ENCODE results near the gene EVPLL.
"Not testable (repeated sequence)": the region's sequence is repeated elsewhere in the genome, so short reads cannot be mapped to it uniquely, and the experiment has no call there.

Gene EVPLL

DNA sequence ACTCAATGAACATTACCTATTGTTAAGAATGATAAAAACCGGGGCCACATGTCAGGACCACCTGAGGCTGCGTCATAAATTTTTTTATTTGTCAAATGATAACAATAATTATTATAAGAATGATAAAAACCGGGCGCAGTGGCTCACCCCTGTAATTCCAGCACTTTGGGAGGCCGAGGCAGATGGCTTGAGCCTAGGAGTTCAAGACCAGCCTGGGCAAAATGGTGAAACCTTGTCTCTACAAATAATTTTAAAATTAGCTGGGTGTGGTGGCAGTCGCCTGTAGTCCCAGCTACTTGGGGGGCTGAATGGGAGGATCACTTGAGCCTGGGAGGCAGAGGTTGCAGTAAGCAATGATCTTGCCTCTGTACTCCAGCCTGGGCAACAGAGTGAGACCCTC lies 13.4 kb upstream of the EVPLL start:
- no peak overlapping the region for H3K4me3 ChIP-seq (ENCODE audit: control insufficient read depth, low read depth, low read length)
- TF ChIP-seq, protein P1, sequence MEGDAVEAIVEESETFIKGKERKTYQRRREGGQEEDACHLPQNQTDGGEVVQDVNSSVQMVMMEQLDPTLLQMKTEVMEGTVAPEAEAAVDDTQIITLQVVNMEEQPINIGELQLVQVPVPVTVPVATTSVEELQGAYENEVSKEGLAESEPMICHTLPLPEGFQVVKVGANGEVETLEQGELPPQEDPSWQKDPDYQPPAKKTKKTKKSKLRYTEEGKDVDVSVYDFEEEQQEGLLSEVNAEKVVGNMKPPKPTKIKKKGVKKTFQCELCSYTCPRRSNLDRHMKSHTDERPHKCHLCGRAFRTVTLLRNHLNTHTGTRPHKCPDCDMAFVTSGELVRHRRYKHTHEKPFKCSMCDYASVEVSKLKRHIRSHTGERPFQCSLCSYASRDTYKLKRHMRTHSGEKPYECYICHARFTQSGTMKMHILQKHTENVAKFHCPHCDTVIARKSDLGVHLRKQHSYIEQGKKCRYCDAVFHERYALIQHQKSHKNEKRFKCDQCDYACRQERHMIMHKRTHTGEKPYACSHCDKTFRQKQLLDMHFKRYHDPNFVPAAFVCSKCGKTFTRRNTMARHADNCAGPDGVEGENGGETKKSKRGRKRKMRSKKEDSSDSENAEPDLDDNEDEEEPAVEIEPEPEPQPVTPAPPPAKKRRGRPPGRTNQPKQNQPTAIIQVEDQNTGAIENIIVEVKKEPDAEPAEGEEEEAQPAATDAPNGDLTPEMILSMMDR (IDR thresholded peaks at IDR 0.05; ENCODE audit: control insufficient read depth, insufficient read depth, low read depth, low read length, missing control alignments) = no peak
- DNase-seq (ENCODE audit: low read depth) = no peak

DNA sequence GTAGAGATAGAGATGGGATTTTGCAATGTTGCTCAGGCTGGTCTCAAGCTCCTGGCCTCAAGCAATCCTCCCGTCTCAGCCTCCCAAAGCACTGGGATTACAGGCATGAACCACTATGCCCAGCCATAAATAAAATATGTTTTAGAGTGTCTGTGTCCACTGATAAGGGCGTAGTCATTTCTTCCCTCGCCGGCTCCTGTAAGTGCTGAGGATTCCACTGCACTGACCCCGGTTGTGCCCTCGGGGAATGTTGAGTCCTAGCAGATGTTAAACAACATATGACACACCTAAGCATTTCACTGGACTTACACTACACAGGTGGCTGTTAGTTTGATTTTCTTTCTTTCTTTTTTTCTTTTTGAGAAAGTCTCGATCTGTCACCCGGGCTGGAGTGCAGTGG lies 8.6 kb upstream of the EVPLL start:
- TF ChIP-seq, protein P1 (IDR thresholded peaks at IDR 0.05; ENCODE audit: control insufficient read depth, insufficient read depth, low read depth, low read length, missing control alignments) = no peak
- no peak overlapping the region for H3K4me3 ChIP-seq (ENCODE audit: control insufficient read depth, low read depth, low read length)
- no peak for DNase-seq (ENCODE audit: low read depth)

DNA sequence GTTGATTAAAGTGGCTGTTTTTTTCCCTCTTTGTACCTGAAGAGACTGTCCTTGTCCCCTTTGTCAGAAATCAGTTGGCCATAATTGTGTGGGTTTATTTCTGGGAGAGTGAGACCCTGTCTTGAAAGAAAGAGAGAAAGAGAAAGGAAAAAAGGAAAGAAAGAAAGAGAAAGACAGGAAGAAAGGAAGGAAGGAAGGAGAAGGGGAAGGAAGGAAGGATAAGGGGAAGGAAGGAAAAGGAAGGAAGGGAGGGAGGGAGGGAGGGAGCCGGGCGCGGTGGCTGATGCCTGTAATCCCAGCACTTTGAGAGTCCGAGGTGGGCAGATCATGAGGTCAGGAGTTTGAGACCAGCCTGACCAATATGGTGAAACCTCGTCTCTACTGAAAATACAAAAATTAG lies 6.8 kb upstream of the EVPLL start:
- DNase-seq (ENCODE audit: low read depth) = no peak
- TF ChIP-seq, protein P1 (IDR thresholded peaks at IDR 0.05; ENCODE audit: control insufficient read depth, insufficient read depth, low read depth, low read length, missing control alignments) = no peak
- no peak overlapping the region for H3K4me3 ChIP-seq (ENCODE audit: control insufficient read depth, low read depth, low read length)

DNA sequence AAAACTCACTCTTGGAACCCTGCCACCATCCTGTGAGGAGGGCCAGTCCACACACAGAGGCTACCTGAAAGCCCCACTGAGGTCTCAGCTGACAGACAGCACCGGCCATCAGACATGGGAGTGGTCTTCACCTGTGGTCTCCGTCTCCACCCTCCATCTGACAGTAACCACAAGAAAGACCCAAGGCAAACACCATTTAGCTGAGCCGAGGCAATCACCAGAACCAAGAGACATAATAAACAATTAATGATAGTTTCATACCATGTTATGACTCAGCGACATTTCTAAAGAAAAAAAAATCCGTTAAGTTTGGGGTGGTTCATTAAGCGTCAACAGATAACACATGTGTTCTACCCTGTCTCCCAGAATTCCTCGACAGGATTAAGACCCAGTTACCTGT lies 6.1 kb upstream of the EVPLL start:
- no peak for DNase-seq (ENCODE audit: low read depth)
- no peak overlapping the region for H3K4me3 ChIP-seq (ENCODE audit: control insufficient read depth, low read depth, low read length)
- TF ChIP-seq, protein P1 (IDR thresholded peaks at IDR 0.05; ENCODE audit: control insufficient read depth, insufficient read depth, low read depth, low read length, missing control alignments) = no peak

DNA sequence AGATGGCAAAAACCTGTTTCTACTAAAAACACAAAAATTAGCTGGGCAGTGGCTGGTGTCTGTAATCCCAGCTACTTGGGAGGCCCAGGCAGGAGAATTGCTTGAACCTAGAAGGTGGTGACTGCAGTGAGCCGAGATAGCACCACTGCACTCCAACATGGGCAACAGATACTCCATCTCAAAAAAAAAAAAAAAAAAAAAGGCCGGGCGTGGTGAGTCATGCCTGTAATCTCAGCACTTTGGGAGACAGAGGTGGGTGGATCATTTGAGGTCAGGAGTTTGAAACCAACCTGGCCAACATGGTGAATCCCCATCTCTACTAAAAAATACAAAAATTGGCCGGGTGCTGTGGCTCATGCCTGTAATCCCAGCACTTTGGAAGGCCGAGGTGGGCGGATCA lies 4.4 kb upstream of the EVPLL start:
- not testable (repeated sequence) for DNase-seq (ENCODE audit: low read depth); H3K4me3 ChIP-seq (ENCODE audit: control insufficient read depth, low read depth, low read length)

DNA sequence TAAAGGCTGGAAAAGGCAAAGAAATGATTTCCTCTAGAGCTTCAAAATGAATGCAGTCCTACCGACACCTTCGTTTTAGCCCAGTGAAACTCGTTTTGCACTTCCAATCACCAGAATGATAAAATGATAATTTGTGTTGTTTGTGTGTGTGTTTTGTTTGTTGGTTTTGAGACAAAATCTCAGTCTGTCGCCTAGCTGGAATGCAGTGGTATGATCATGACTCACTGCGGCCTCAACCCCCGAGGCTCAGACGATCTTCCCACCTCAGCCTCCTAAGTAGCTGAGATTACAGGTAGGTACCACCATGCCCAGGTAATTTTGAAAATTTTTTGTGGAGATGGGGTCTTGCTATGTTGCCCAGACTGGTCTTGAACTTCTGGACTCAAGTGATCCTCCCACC lies 3.4 kb upstream of the EVPLL start:
- DNase-seq (ENCODE audit: low read depth) = no peak
- no peak overlapping the region for H3K4me3 ChIP-seq (ENCODE audit: control insufficient read depth, low read depth, low read length)
- TF ChIP-seq, protein P1 (IDR thresholded peaks at IDR 0.05; ENCODE audit: control insufficient read depth, insufficient read depth, low read depth, low read length, missing control alignments) = no peak

DNA sequence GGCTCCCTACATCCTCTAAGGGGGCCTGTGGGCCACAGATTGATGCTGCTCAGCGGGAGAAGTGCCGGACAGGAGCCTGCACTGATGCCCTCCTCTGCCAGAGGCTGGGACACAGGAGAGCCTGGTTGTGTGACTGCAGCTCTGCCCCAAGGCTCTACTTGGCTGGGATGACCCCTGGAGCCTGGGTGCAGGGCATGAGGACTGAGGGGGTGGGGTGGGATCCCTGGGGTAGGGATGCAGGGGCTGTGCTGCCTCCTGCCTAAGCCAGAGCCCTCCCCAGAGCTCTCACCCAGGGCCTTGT lies 577 bp downstream of the EVPLL start:
- TF ChIP-seq, protein P1 (IDR thresholded peaks at IDR 0.05; ENCODE audit: control insufficient read depth, insufficient read depth, low read depth, low read length, missing control alignments) = no peak
- no peak for DNase-seq (ENCODE audit: low read depth)
- no peak overlapping the region for H3K4me3 ChIP-seq (ENCODE audit: control insufficient read depth, low read depth, low read length)

DNA sequence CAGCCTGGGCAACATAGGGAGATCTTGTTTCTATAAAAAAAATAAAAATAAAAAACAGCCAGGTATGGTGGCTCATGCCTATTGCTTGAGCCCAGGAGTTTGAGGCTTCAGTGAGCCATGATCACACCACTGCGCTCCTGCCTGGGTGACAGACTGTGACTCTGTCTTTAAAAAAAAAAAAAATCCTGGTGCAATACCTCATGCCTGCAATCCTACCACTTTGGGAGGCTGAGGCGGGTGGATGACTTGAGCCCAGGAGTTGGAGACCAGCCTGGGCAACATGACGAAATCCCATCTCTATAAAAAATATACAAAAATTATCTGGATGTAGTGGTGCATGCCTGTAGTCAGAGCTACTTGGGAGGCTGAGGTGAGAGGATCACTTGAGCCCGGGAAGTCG lies 1.0 kb downstream of the EVPLL start:
- not testable (repeated sequence) for DNase-seq (ENCODE audit: low read depth); H3K4me3 ChIP-seq (ENCODE audit: control insufficient read depth, low read depth, low read length)

All from AG09309 (cell line).